Psoas muscle (tissue), 8 donors: ENCODE data around the gene OTUB2. TPM values are rescaled to one million over a fixed set of nuclear protein-coding genes. Genes with fewer than 3 reads are reported as not detected.
A peak's percentile ranks its signal among the peaks of the same experiment; 100 is the strongest.

ENCODE experiments used
- ATAC-seq, 4 donors: fragments of 200-7000 bp; cut with Tn5 transposase; one replicate each; pipeline ENCODE4 v1.9.1; 2020; ENCODE audit warnings: moderate library complexity in 3 of 4, mild to moderate bottlenecking in 2 of 4
- DNase-seq, 2 donors: peaks; one replicate each; pipeline ENCODE4 v3.0.0-alpha.2; 2020
- H3K27ac ChIP-seq: fragments of 200-600 bp; one replicate; pipeline ENCODE4 v1.8.0; 2022
- H3K27me3 ChIP-seq, 3 donors: fragments of 200-600 bp in 1 of 3; one replicate each; pipeline versions ENCODE4 v1.6.1 to v1.8.0; 2013 to 2022; ENCODE audit warnings: low read length in 2 of 3, mild to moderate bottlenecking in 2 of 3, moderate library complexity in 1 of 3; ENCODE audit not compliant: insufficient read depth in 3 of 3
- H3K36me3 ChIP-seq, 2 donors: fragments of 200-600 bp in 1 of 2; one replicate each; pipeline versions ENCODE4 v1.6.1 to v1.8.0; 2013 to 2022; ENCODE audit warnings: low read depth in 1 of 2, mild to moderate bottlenecking in 1 of 2, moderate library complexity in 1 of 2; ENCODE audit not compliant: insufficient read depth in 1 of 2
- H3K4me1 ChIP-seq: fragments of 200-600 bp; one replicate; pipeline ENCODE4 v1.8.0; 2022
- H3K4me3 ChIP-seq: fragments of 200-600 bp; one replicate; pipeline ENCODE4 v1.8.0; 2022; ENCODE audit warnings: mild to moderate bottlenecking
- H3K9me3 ChIP-seq: fragments of 200-600 bp; one replicate; pipeline ENCODE4 v1.8.0; 2022
- WGBS, 3 donors: extraction: QIAGEN DNeasy Blood & Tissue Kit; methylation state at CpG; one replicate each; pipeline versions ENCODE4 v1.1.6 to v1.1.7; 2013; 5-methylcytosine and 5-hydroxymethylcytosine counted together
- intact Hi-C, 2 donors: fragments of 100-400 bp; cut with DNase I; formaldehyde crosslinking; loops; one replicate each; pipeline versions ENCODE4 v1.11.0 to v1.14.2; 2022
- polyA plus RNA-seq, 3 donors: library from polyadenylated mRNA; stranded (reverse); fragments of 200-250 nt; gene quantifications; one replicate each; pipeline ENCODE4 v1.2.3, GENCODE V29; 2013
- total RNA-seq, 4 donors: library from RNA; stranded (reverse); fragmentation: NEBNext Ultra II Directional in 2 of 4; extraction: Animal tissue kit (Norgen Biotek cat#: 25700) in 2 of 4; gene quantifications; one replicate each; pipeline versions ENCODE4 v1.2.1 to v1.2.4, GENCODE V29; 2021 to 2023
- TF ChIP-seq, protein P1 (sequence below): fragments of 200-600 bp; IDR thresholded peaks from one replicate; pipeline ENCODE4 v1.8.0; 2022; ENCODE audit warnings: antibody characterized with exemption
- donor health status: healthy with polysubstance abuse.
- donor health status: DM: no; HTN: no; CAD: no; lungs with moderate emphysema.
- donor health status: Bipolar disorder and iron deficiency.
- donor health status: healthy.
- donor health status: DM: yes; HTN: yes; CAD: no.
- donor health status: DM: no; HTN: no; CAD: no.
- donor health status: DM: no; HTN: no; CAD: no.
- donor health status: DM: yes; HTN: yes; CAD: no.

Gene OTUB2
- total and polyA plus RNA-seq, 7 donors = 0.04 to 0.96 (median 0.09) TPM

DNA sequence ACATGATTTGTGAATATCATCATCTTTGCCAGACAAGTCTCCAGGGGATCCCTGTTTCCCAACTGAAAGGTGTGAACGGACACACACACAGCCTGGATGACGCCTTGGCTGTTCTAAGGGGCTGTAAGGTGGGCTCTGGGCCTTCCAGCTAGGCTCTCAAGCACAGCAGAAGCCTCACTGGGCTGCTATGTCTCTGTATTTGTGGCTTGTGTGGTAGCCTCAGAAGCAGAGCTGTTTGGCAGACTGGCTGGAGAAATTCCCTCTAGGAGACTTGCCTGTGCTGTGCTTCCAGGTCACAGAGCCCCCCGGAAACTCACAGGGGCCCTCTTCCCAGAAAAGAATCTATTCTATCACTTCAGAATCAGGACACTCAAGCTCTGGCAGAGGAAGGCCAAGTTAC is 21.4 kb downstream of the OTUB2 start:
- no peak overlapping the region for H3K27ac ChIP-seq
- no peaks in the 10 kb centered on the region for H3K27me3 ChIP-seq
- peaks cover 33% of the 10 kb centered on the region for H3K4me1 ChIP-seq
- TF ChIP-seq, protein P1, sequence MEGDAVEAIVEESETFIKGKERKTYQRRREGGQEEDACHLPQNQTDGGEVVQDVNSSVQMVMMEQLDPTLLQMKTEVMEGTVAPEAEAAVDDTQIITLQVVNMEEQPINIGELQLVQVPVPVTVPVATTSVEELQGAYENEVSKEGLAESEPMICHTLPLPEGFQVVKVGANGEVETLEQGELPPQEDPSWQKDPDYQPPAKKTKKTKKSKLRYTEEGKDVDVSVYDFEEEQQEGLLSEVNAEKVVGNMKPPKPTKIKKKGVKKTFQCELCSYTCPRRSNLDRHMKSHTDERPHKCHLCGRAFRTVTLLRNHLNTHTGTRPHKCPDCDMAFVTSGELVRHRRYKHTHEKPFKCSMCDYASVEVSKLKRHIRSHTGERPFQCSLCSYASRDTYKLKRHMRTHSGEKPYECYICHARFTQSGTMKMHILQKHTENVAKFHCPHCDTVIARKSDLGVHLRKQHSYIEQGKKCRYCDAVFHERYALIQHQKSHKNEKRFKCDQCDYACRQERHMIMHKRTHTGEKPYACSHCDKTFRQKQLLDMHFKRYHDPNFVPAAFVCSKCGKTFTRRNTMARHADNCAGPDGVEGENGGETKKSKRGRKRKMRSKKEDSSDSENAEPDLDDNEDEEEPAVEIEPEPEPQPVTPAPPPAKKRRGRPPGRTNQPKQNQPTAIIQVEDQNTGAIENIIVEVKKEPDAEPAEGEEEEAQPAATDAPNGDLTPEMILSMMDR = no peak
- H3K36me3 ChIP-seq = peaks cover 6 to 83% of the 10 kb centered on the region in 2 donors
- peak in 1 of 2 donors; percentile 3 for DNase-seq
- H3K4me3 ChIP-seq = no peak overlapping the region
- ATAC-seq = no peak
- intact Hi-C loops = no loop called here
- whole genome bisulfite sequencing, 3 donors = 86 to 93% (median 88%) methylated on average over 3 of the region's 3 CpGs
- H3K9me3 ChIP-seq = no peaks in the 10 kb centered on the region

DNA sequence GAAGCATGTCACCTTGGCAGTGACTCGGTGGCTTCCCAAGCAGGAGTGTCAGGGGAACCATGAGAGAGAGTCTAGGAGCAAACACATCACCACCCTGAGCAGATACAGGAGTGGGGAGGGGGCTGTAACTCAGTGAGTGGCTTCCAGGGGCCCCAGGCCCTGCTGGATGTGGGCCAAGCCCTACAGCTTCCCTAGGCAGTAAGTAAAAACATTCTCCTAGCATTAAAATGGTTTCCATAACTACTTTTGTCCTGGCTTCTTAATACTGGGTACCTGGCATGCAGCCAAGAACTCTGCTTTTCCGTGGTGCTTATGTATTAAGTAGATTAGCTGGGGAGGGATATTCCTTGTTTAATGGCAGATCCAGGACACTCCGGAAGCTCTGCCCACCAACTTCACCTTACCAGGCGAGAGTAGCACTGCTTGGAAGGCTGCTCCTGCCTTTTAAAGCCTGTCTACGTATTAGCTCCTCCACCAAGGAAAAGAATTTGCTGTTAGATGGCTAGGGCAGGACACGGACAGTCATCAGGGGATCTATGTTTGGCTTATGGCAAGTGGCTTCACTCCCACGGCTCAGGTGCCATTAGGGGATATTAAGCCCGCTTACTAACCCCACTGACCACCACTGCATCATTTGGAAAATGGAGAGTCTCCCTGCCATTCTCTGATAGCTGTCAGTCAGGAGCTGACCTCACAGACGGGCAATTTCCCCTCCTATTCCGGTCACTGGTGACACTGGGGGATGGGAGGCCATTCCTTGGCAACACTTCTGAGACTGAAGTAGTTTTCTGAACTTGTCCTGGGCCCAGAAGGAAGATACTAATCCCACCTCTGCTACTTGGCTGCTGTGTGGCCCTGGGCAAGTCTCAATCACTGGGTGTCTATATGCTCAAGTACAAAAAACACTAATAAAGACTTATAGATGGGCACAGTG is 22.8 kb downstream of the OTUB2 start:
- no peak overlapping the region for H3K4me3 ChIP-seq
- peaks cover 6 to 94% of the 10 kb centered on the region in 2 donors for H3K36me3 ChIP-seq
- H3K27me3 ChIP-seq = no peaks in the 10 kb centered on the region
- intact Hi-C loops = loop anchor here in 1 of 2 donors (2.0 kb wide), 1 partner anchor 36 kb away; no protein-coding TSS in a partner anchor
- no peak for ATAC-seq
- no peaks in the 10 kb centered on the region for H3K9me3 ChIP-seq
- DNase-seq = no peak
- no peak overlapping the region for H3K27ac ChIP-seq
- WGBS, 3 donors = 72 to 87% (median 73%) methylated on average over 10 of the region's 10 CpGs
- peaks cover 26% of the 10 kb centered on the region for H3K4me1 ChIP-seq
- TF ChIP-seq, protein P1 = no peak

DNA sequence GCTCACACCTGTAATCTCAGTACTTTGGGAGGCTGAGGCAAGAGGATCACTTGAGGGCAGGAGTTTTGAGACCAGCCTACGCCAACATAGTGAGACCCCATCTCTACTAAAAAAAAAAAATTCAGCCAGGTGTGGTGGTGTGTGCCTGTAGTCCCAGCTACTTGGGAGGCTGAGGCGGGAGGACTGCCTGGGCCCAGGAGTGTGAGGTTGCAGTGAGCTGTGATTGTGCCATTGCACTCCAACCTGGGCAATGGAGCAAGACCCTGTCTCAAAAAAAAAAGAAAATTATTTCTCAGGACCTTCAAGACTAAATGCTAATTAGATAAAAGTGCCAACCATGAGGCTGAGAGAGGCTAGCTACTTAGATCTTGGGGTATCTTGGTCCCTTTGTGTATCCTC is 23.5 kb downstream of the OTUB2 start:
- intact Hi-C loops = loop anchor here in 1 of 2 donors (2.0 kb wide), 1 partner anchor 35 kb away; no protein-coding TSS in a partner anchor
- no peak for ATAC-seq
- Histone ChIP-seq H3K4me3 (no peak overlapping the region), H3K4me1 (peaks cover 26% of the 10 kb centered on the region), H3K9me3 (no peaks in the 10 kb centered on the region), H3K27me3 (no peaks in the 10 kb centered on the region), H3K27ac (no peak overlapping the region), H3K36me3 (peaks cover 8 to 96% of the 10 kb centered on the region in 2 donors)
- DNase-seq = no peak
- TF ChIP-seq, protein P1 = no peak
- 86 to 100% (median 92%) methylated on average over 1 to 2 of the region's 2 CpGs for WGBS, 3 donors

DNA sequence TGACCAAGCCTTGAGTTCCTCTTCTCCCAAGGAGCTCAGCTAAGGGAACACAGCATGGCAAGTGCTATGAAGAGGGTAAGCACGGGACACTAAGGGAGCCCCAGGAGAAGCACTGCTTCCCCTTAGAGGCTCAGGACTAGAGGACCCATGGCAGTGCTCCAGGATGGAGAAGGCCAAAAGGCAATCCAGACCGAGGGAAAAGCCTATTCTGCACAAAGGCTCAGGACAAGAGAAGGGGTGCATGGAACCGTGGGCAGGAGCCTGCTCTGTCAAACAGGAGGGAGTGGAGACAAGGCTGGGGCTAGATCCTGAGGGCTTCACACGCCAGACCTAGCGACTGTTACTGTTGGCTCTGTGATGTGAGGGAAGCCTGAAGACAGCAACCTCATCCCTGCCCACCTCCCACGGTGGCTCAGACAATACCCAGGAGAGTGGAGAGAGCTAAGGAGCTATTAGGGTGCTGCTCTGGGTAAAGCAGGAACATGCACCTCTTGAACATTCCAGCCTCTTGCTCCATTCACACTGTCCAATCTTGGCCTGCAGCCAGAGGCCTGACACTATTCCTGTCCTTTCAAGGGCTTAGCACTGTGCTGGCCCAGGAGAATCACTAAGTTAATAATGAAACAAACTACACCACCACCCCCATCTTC is 24.2 kb downstream of the OTUB2 start:
- Histone ChIP-seq H3K27ac (no peak overlapping the region), H3K4me1 (peaks cover 26% of the 10 kb centered on the region), H3K9me3 (no peaks in the 10 kb centered on the region), H3K27me3 (no peaks in the 10 kb centered on the region), H3K36me3 (peaks cover 8 to 96% of the 10 kb centered on the region in 2 donors), H3K4me3 (no peak overlapping the region)
- intact Hi-C loops = no loop called here
- ATAC-seq (peak in 3 of 4 donors; percentile 42 to 77 (median 77)), DNase-seq (peak; percentile 47 to 79)
- TF ChIP-seq, protein P1 = no peak
- 74 to 89% (median 76%) methylated on average over 6 of the region's 6 CpGs for WGBS, 3 donors
